Coronary artery (tissue), 2 donors: ENCODE results near the gene TMCC1.
"Not testable (repeated sequence)": the region's sequence is repeated elsewhere in the genome, so short reads cannot be mapped to it uniquely, and the experiment has no call there.

Experiments used
- DNase-seq: peaks from one replicate; pipeline ENCODE4 v3.0.0-alpha.2; 2017; ENCODE audit warnings: low spot score
- H3K27ac ChIP-seq, 2 donors: fragments of 200-600 bp; sonication (generic); one replicate each; pipeline ENCODE4 v1.5.1; 2016 to 2019
- H3K4me3 ChIP-seq: fragments of 200-600 bp; sonication (generic); 2 replicates; pipeline ENCODE4 v1.5.1; 2016; ENCODE audit warnings: mild to moderate bottlenecking, moderate library complexity
- TF ChIP-seq, protein P1 (sequence below): fragments of 200-600 bp; sonication (generic); IDR thresholded peaks from one replicate; pipeline ENCODE4 v1.5.1; 2019; ENCODE audit warnings: antibody characterized with exemption

TMCC1 gene

GRCh38 chr3:129612534-129613366, 280.8 kb downstream of the TMCC1 start:
- TF ChIP-seq, protein P1, sequence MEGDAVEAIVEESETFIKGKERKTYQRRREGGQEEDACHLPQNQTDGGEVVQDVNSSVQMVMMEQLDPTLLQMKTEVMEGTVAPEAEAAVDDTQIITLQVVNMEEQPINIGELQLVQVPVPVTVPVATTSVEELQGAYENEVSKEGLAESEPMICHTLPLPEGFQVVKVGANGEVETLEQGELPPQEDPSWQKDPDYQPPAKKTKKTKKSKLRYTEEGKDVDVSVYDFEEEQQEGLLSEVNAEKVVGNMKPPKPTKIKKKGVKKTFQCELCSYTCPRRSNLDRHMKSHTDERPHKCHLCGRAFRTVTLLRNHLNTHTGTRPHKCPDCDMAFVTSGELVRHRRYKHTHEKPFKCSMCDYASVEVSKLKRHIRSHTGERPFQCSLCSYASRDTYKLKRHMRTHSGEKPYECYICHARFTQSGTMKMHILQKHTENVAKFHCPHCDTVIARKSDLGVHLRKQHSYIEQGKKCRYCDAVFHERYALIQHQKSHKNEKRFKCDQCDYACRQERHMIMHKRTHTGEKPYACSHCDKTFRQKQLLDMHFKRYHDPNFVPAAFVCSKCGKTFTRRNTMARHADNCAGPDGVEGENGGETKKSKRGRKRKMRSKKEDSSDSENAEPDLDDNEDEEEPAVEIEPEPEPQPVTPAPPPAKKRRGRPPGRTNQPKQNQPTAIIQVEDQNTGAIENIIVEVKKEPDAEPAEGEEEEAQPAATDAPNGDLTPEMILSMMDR = no peak
- peak overlapping the region; percentile 56 to 76 for H3K27ac ChIP-seq
- no peak overlapping the region for H3K4me3 ChIP-seq
- no peak for DNase-seq

GRCh38 chr3:129611812-129612533, 281.5 kb downstream of the TMCC1 start:
- no peak for DNase-seq
- no peak overlapping the region for H3K4me3 ChIP-seq
- H3K27ac ChIP-seq = peak overlapping the region; percentile 56 to 76
- TF ChIP-seq, protein P1 = no peak

- DNase-seq = no peak
- Histone ChIP-seq H3K4me3 (no peak overlapping the region), H3K27ac (peak overlapping the region; percentile 56 to 76)
- TF ChIP-seq, protein P1 = no peak
Observed at GRCh38 chr3:129611446-129611800, 282.1 kb downstream of the TMCC1 start.

DNA sequence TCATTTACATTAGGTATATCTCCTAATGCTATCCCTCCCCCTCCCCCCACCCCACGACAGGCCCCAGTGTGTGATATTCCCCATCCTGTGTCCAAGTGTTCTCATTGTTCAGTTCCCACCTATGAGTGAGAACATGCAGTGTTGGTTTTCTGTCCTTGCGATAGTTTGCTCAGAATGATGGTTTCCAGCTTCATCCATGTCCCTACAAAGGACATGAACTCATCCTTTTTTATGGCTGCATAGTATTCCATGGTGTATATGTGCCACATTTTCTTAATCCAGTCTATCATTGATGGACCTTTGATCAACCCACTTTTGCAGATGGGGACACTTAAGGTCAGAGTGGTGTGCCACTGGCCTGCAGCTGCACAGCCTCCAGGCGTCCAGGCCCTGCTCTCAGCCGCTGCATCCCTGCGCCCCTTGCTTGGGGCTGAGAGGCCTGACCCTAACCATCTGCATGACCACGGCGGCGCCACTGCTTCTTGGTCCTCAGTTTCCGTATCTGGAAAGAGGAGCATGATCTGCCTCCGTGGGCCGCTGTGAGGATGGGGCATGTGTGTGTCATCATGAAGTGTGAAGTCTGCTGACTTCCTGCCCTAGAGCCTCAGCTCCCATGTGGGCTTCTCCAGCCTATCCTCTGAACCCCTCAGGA, 282.6 kb downstream of the TMCC1 start:
- H3K27ac ChIP-seq = peak overlapping the region in 1 of 2 donors; percentile 76
- not testable (repeated sequence) for DNase-seq

DNA sequence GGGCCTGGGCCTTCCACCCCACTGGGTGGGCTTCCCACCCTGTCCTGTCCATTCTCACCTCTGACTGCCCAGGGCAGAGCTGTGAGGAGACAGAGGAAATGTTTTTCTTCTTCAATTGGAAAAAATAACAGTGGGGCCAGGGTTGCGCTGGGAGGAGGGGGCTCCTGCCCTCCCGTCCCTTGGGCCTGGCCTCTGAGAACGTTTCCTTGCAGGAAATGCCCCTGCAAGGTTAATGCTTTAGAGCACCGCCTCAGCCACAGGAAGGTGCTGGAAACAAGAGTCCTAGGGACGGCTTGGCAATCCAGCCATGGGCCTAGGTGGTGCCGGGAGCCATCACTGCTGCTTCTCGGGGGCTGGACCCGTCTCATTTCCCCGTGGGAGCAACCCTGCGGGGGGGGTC, 283.2 kb downstream of the TMCC1 start:
- no peak for DNase-seq
- H3K27ac ChIP-seq = peak overlapping the region in 1 of 2 donors; percentile 98
- no peak overlapping the region for H3K4me3 ChIP-seq
- TF ChIP-seq, protein P1 = no peak

More for the DNA sequence above, 282.6 kb downstream of the TMCC1 start:
- not testable (repeated sequence) for H3K4me3 ChIP-seq

DNA sequence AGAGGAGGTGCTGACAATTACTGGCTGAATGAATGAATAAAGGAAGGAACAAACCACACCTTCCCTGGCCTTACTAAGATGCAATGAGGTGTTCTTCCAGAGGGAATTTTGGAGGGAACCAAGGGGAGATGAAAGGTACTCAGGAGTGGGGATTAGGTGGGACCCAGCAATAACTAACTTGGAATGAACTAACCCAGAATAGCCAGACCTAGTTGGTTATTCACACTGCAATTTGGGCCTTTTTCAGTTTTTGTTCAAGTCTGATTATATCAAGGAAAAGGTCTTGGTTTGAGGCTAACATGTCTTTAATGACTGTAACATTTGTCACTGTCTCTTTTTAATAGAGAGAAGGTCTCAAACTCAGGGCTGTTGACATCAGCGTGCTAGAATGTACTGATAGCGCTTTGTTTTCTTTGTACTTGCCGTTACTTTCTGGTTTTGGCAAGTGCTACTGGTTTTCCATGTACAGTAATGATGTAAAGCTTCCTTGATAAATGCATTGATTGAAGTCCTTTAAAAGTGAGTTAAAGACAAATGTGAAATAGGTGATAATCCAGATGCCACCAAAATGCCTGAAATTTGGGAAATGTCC, 283.8 kb downstream of the TMCC1 start:
- Histone ChIP-seq H3K27ac (peak overlapping the region; percentile 50 to 98), H3K4me3 (no peak overlapping the region)
- DNase-seq = no peak
- TF ChIP-seq, protein P1 = no peak
